ENCODE results near the gene TANC1.
"Not testable (repeated sequence)": the region's sequence is repeated elsewhere in the genome, so short reads cannot be mapped to it uniquely, and the experiment has no call there.

TANC1 gene

DNA sequence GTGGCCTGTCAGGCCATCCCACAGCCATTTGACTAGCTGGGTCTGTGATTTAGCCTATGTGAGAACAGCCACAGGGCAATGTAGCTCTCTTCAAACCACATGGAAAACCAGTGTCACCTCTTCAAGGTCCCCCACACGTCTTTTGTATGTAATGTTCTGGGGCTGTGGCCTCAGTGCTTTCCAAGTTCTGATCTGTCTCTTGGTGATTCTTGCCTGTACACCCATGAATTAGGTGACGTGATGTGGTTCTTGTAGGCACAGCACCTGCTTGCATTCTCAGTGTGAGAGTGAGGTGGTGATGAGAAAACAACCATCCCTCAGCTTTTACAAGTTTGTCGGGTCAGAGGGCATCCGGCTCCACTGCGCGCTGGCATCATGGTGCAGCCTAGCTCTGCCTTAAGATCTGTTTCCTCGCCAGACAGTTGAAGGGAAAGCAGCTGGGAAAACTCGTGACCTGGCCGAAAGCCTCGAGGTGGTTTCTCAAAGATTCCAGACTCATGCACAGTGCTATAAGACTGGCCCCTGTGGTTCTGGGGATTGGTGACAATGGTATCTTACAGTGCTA lies 125.8 kb downstream of the TANC1 start:
- DNase-seq = no peak

DNA sequence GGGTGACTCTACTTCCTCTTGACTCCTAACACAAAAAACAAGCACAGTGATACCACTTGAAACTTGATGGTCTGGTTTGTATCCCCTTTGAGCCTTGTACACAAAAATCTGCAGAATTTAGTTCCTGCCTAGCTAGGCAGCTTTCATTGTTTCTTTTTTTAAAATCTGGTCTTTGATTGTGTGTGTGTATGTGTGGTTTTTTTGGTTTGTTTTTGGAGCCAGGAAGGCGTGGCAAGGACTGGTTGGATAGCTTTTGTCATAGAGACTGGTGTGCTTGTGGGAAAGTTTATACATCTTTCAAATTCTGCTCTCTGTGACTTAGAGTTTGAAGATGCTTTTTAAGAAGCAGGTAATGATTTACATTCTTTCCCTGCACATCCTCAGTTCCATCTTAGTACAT lies 127.4 kb downstream of the TANC1 start:
- DNase-seq = no peak

DNA sequence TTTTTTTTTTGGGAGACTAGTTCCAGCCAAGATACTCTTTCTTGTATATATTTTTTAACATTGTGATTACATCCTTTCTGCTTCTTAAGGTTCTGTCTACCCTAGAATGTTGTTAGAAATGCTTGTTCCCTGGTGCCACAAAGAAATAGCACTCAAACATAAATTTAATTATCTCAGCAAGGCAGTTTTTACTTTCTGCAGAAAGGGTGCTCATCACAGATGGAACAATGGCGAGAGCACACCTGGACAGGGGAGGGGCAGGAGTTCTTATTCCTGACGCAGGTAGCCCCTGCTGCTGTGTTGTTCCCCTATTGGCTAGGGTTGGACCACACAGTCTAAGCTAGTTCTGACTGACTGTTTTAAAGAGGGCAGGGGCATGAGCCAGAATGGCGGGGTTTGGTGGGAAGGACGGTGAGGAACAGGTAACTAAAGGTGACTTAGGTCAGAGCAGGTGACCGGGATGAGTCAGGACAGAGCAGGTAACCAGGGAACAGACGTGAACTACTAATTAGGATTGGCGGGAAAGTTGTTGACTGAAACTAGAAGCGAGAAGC lies 127.9 kb downstream of the TANC1 start:
- DNase-seq = not testable (repeated sequence)

DNA sequence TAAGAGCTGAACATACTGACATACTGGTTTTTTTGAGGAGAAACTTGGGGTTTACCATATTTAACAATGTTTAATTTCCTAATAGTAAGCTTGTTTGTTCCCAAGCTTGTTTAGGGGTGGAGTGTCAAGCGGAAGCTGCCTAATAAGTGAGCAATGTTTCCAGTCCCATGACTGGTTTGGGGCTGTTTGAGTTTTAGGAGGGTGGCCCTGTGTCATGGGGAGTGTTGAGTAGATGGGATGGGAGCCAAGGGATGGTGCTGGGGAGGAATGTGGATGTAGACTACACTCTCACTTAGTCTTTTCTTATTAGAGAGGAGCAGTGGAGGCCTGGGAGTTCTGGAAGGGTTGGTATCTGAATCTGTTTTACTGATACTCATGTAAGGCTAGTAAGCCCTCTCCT lies 128.5 kb downstream of the TANC1 start:
- no peak for DNase-seq

- DNase-seq = no peak
Measured at GRCh38 chr2:159098361-159098760, 129.9 kb downstream of the TANC1 start.

DNA sequence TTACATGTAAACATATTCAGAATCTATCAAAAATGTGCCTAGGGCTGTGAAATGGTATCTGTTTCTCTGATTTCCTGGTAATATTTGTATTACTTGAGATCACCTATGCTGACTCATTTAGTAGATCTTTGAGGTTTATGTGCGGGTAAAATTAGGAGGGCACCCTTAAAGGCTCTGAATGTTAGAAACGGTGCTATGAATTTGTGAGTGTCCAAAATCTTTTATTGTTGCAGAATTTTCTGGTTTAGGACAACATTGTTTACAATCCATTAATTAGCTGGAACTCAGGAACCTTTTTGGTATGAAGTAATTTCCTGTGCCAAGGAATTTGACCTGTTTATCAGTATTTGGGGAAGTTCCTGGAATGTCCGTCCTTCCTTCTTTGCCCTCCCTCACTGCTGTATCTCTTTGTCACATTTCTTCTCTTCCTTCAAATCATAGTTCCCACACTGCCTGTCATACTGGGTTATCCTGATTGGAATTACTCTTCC lies 130.5 kb downstream of the TANC1 start:
- no peak for DNase-seq

- DNase-seq = no peak
Measured at GRCh38 chr2:159101755-159102489, 133.5 kb downstream of the TANC1 start.

GRCh38 chr2:159103411-159103810 lies 135.0 kb downstream of the TANC1 start:
- DNase-seq = no peak

GRCh38 chr2:159106109-159106508 lies 137.7 kb downstream of the TANC1 start:
- DNase-seq = no peak

- DNase-seq = peak; percentile 17
Measured at GRCh38 chr2:159108181-159108893, 139.9 kb downstream of the TANC1 start.

DNA sequence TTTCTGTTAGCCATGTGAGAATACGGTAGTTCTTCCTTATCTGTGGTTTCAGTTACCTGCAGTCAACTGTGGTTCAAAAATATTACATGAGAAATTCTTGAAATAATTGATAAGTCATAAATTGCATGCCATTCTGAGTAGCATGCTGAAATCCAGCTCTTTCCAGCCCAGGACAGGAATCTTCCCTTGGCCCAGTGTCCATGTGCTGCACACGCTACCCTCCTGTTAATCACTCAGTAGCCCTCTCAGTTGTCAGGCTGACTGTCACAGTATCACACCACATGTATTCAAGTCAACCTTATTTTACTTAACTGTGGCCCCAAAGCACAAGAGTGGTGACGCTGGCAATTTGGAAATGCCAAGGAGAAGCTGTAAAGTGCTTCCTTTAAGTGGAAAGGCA lies 141.1 kb downstream of the TANC1 start:
- no peak for DNase-seq

DNA sequence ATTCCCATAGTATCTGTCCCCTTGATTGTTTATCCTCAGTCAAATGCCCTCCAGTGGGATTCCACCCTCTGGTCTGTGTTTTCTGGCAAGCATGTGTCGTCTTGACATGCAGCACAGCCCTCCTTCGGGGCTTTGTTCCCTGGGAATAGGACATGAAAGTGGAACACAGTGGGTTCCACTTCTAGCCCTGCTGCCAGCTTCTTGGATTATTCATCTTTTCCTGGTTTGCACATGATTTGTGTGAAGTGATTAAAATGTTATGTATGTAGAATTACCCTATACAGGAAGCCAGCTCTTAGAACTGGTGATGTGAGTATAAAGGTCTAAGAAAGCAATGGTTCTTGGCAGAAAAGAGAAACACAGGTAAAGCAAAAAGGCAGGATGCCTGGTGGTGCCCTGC lies 142.3 kb downstream of the TANC1 start:
- DNase-seq = no peak

DNA sequence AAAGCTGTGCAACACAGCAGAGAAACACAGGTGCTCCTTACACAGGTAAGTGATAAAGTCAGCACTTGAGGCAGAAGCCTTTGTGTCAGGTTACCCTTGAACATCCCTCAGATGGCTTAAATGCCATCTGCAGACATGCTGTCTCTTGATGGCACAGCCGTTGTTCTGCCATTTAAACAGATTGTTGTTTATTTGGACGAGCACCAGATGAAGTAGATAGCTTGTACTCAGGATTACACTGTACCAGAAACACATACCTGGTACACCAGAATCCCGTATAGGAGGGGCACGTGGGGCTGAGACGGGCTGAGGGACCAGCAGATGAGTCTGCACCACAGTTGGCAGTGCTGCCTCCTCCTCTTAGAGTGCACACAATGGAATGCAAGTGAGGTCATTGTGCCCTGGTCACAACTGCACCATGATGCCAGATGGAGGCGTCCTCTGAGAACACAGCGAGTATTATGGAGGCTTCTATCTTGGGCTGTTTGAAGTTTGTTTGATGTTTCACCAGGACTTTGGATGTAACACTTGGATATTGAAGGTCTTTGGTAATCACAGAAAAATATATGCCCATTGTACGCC lies 143.0 kb downstream of the TANC1 start:
- peak; percentile 59 for DNase-seq

DNA sequence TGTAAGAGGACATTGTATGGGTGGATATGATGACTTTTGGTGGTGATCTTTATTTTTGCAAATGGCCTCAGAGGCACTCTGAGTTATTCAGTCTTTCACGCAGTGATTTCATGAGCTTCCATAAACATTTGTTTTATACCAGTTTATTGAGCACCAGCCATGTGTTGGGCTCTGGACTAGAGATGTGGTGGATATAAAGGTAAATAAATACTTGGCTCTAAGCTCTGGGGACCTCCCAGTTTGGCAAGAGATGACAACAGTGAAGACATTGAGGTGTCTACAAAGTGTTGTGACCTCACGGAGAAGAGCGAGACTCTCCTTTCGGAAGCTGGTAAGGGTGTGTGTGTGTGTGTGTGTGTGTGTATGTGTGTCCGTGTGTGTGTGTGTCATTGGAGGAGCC lies 146.4 kb downstream of the TANC1 start:
- peak; percentile 49 for DNase-seq

DNA sequence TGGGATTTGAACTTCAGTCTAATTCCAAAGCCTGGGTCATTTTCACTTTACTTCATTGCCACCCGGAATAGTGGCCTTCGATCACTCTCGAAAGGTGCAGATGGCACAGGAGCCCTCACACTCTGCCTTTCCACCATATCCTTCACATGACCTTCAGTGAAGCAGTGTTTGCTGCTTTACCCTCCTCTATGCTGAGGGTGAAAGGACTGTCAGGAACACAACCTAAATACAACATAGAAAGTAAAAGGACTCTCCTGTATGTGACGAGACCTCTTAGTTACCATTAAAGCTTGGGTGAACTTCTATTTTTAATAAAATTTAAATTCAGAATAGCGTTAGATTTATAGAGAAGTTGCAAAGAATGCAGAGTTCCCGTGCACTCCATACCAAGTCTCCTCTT lies 148.5 kb downstream of the TANC1 start:
- no peak for DNase-seq

- no peak for DNase-seq
Measured at GRCh38 chr2:159117658-159118057, 149.2 kb downstream of the TANC1 start.

- DNase-seq = peak; percentile 61
Measured at GRCh38 chr2:159118115-159118858, 149.8 kb downstream of the TANC1 start.

DNA sequence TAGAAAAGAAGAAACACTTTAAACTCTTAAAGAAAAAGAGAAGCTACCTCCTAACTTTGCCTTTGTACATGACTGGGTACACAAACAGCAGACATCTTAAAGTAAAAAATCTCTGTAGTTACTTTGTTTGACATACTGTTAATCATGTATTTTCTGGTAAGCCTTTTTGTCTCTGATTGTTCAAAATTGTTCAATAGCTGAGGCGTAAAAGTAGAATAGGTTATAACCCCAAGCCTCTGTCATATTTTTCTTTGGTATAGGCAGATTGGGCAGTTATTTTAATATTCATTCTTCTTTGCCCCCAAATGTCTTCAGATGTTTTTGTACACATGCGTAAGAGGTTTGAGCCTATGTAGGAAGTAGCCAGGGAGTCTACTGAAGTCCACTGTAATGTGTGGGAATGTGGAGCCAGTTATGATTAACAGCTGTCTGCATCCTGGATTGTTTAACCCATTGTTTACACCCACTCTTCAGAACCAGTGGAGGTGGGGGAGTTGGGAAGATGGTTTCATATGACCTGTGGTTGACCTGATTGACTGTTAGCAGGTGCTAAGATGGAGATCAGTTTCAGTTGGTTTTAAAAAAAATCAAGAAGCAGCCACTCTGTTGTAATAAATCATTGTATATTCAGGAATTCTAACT lies 150.5 kb downstream of the TANC1 start:
- no peak for DNase-seq

GRCh38 chr2:159119652-159120257 lies 151.3 kb downstream of the TANC1 start:
- DNase-seq = no peak

- DNase-seq = no peak
Measured at GRCh38 chr2:159123786-159124185, 155.3 kb downstream of the TANC1 start.

GRCh38 chr2:159124441-159124911 lies 156.0 kb downstream of the TANC1 start:
- no peak for DNase-seq
